OCI-LY7 (cell line): ENCODE data around the gene VPS13C. TPM values are rescaled to one million over a fixed set of nuclear protein-coding genes. Genes with fewer than 3 reads are reported as not detected.

Source experiments
- BruUV-seq: library from RNA; stranded (reverse); fragments of 400-500 nt; replicated peaks from 2 replicates; lab custom pipeline; 2021; lab: Mats Ljungman, UMichigan
- CTCF ChIA-PET: fragments of 300-600 bp; sonication (Branson Sonifier 250); formaldehyde crosslinking; loops from one replicate; lab custom pipeline; 2022; ENCODE audit warnings: antibody characterized with exemption; ENCODE audit not compliant: unreplicated experiment; lab: Charles Lee
- POLR2A ChIA-PET: fragments of 300-600 bp; sonication (Branson Sonifier 250); formaldehyde crosslinking; loops from one replicate; lab custom pipeline; 2022; ENCODE audit warnings: antibody characterized with exemption; lab: Charles Lee
- DNase-seq: peaks from one replicate; pipeline ENCODE4 v3.0.0-alpha.2; 2015; ENCODE audit warnings: low spot score
- H2AFZ ChIP-seq: fragments of 200-600 bp; sonication (generic), shearing (Covaris generic); 2 replicates; pipeline ENCODE4 v1.6.1; 2014; ENCODE audit warnings: mild to moderate bottlenecking, antibody characterized with exemption, low read length, moderate library complexity
- H3K27ac ChIP-seq: fragments of 200-600 bp; sonication (generic); 2 replicates; pipeline ENCODE4 v1.5.1; 2014; ENCODE audit warnings: mixed run types, low read depth, mild to moderate bottlenecking, moderate library complexity, low read length, inconsistent platforms; ENCODE audit not compliant: poor library complexity, severe bottlenecking
- H3K36me3 ChIP-seq: fragments of 200-600 bp; sonication (generic); 2 replicates; pipeline ENCODE4 v1.6.1; 2014; ENCODE audit warnings: mild to moderate bottlenecking, antibody characterized with exemption, low read length, moderate library complexity, mixed read lengths; ENCODE audit not compliant: insufficient read depth
- H3K4me1 ChIP-seq: fragments of 200-600 bp; sonication (generic); 2 replicates; pipeline ENCODE4 v1.5.1; 2014; ENCODE audit warnings: mild to moderate bottlenecking, low read length; ENCODE audit not compliant: insufficient read depth, poor library complexity, severe bottlenecking
- H3K4me2 ChIP-seq: fragments of 200-600 bp; sonication (generic); 2 replicates; pipeline ENCODE4 v1.6.1; 2014; ENCODE audit warnings: mild to moderate bottlenecking, low read length
- H3K4me3 ChIP-seq: fragments of 200-600 bp; sonication (generic); 2 replicates; pipeline ENCODE4 v1.5.1; 2014; ENCODE audit warnings: mild to moderate bottlenecking, low read depth, low read length; ENCODE audit not compliant: poor library complexity, severe bottlenecking
- H3K79me2 ChIP-seq: fragments of 200-600 bp; sonication (generic); 2 replicates; pipeline ENCODE4 v1.6.1; 2016; ENCODE audit warnings: low read depth, mild to moderate bottlenecking, low read length, moderate library complexity, mixed read lengths; ENCODE audit not compliant: insufficient read depth
- H3K9me2 ChIP-seq: fragments of 200-600 bp; sonication (generic); 2 replicates; pipeline ENCODE4 v1.6.1; 2016; ENCODE audit warnings: mild to moderate bottlenecking, low read length, mixed read lengths; ENCODE audit not compliant: insufficient read depth
- H3K9me3 ChIP-seq: fragments of 200-600 bp; sonication (generic); 2 replicates; pipeline ENCODE4 v1.6.1; 2014; ENCODE audit warnings: mild to moderate bottlenecking, mixed run types, low read length, mixed read lengths
- H4K20me1 ChIP-seq: fragments of 200-600 bp; sonication (generic); 2 replicates; pipeline ENCODE4 v1.6.1; 2014; ENCODE audit warnings: mild to moderate bottlenecking, antibody characterized with exemption, low read length, moderate library complexity, mixed read lengths; ENCODE audit not compliant: insufficient read depth
- EZH2phosphoT487 ChIP-seq: fragments of 200-600 bp; sonication (generic); IDR thresholded peaks from 2 replicates; pipeline ENCODE4 v1.6.1; 2018; ENCODE audit warnings: low read depth, borderline replicate concordance, mild to moderate bottlenecking, mixed run types, antibody characterized with exemption, low read length, moderate library complexity, mixed read lengths
- intact Hi-C: fragments of 100-400 bp; cut with micrococcal nuclease; formaldehyde crosslinking; loops from one replicate; pipeline ENCODE4 v1.10.0; 2022; ENCODE audit not compliant: unreplicated experiment
- total RNA-seq, 2 experiments: library from RNA; depleted of rRNA in 1 of 2; stranded (reverse); fragments of >200 nt in 1 of 2; shearing (Covaris generic) in 1 of 2; gene quantifications; 2 replicates each; pipeline ENCODE4 v1.2.3, GENCODE V29; 2014 to 2022
- TF ChIP-seq, protein P1 (sequence below): fragments of 200-600 bp; sonication (generic); conservative IDR thresholded peaks from 2 replicates; pipeline ENCODE4 v1.5.1; 2014; ENCODE audit warnings: mild to moderate bottlenecking, antibody characterized with exemption, low read length, moderate library complexity, mixed read lengths

The VPS13C gene
- total RNA-seq, 2 experiments from 2014 or later: 44.4 to 60.6 TPM

DNA sequence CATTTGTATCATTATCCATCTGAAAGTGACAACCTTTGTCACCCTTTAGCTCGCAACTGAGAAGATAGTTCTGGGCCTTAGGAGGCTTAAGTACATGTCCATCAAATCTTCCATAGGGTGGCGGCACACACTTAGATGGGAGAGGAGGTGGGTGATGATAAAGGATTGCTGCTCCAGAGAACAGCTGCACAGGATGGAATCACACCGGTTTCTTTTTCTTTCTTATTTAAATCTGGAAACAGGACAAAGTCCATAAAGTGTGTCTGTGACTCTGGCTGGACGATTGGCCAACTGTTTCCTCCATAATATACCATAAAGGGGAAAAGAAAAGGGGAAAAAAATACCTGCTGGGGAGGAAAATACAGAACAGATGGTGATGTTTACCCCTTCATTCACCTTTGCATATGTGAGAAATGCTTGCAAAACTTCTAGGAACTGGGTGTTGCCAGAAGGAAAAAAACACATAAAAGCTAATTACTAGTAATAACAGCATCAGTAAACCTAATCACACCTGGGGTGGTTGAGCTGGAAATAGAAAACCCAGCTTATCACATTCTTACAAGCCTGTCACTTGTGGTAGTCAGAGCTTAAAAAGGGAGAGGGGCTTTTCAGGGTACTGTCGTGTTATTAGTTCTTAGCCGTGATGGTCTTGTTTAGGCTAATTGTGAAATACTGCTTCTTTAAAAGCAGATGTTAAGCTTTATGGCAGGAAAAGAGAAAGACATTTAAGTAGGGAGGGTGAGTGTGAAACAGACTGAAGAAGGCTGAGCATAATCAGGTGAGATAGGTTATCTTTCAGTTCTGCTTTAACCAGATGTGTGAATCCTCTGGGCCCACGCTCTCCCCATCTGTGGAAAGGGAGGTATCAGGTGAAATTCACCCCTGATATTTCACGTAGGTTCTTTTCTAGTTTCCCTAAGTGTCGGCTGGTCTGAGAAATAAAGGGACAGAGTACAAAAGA, 23.2 kb upstream of the VPS13C start:
- Histone ChIP-seq H3K4me1 (no peaks in the 10 kb centered on the region), H4K20me1 (no peaks in the 10 kb centered on the region), H3K79me2 (no peaks in the 10 kb centered on the region), H3K36me3 (no peaks in the 10 kb centered on the region), H3K9me3 (no peaks in the 10 kb centered on the region), H3K9me2 (no peaks in the 10 kb centered on the region), H3K27ac (no peak overlapping the region), H3K4me3 (no peak overlapping the region), H3K4me2 (no peak overlapping the region), H2AFZ (no peak overlapping the region)
- intact Hi-C loops: no loop called here
- BruUV-seq: no TSS peak
- no peak for DNase-seq
- POLR2A ChIA-PET: interaction anchor here (0.5 kb wide), 1 partner anchor 315 kb away, joined by 3 read pairs; no protein-coding TSS in a partner anchor
- TF ChIP-seq, protein P1, sequence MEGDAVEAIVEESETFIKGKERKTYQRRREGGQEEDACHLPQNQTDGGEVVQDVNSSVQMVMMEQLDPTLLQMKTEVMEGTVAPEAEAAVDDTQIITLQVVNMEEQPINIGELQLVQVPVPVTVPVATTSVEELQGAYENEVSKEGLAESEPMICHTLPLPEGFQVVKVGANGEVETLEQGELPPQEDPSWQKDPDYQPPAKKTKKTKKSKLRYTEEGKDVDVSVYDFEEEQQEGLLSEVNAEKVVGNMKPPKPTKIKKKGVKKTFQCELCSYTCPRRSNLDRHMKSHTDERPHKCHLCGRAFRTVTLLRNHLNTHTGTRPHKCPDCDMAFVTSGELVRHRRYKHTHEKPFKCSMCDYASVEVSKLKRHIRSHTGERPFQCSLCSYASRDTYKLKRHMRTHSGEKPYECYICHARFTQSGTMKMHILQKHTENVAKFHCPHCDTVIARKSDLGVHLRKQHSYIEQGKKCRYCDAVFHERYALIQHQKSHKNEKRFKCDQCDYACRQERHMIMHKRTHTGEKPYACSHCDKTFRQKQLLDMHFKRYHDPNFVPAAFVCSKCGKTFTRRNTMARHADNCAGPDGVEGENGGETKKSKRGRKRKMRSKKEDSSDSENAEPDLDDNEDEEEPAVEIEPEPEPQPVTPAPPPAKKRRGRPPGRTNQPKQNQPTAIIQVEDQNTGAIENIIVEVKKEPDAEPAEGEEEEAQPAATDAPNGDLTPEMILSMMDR: no peak
- no peak for TF ChIP-seq EZH2phosphoT487
- CTCF ChIA-PET: no interaction called here

GRCh38 chr15:62079594-62079993, 19.3 kb upstream of the VPS13C start:
- Histone ChIP-seq H3K79me2 (no peaks in the 10 kb centered on the region), H3K4me1 (no peaks in the 10 kb centered on the region), H2AFZ (no peak overlapping the region), H3K9me3 (no peaks in the 10 kb centered on the region), H4K20me1 (no peaks in the 10 kb centered on the region), H3K4me3 (no peak overlapping the region), H3K36me3 (no peaks in the 10 kb centered on the region), H3K4me2 (no peak overlapping the region), H3K27ac (no peak overlapping the region), H3K9me2 (no peaks in the 10 kb centered on the region)
- DNase-seq: no peak
- TF ChIP-seq, protein P1: no peak
- no peak for TF ChIP-seq EZH2phosphoT487
- intact Hi-C loops: no loop called here
- ChIA-PET POLR2A (no interaction called here), CTCF (no interaction called here)
- no TSS peak for BruUV-seq

DNA sequence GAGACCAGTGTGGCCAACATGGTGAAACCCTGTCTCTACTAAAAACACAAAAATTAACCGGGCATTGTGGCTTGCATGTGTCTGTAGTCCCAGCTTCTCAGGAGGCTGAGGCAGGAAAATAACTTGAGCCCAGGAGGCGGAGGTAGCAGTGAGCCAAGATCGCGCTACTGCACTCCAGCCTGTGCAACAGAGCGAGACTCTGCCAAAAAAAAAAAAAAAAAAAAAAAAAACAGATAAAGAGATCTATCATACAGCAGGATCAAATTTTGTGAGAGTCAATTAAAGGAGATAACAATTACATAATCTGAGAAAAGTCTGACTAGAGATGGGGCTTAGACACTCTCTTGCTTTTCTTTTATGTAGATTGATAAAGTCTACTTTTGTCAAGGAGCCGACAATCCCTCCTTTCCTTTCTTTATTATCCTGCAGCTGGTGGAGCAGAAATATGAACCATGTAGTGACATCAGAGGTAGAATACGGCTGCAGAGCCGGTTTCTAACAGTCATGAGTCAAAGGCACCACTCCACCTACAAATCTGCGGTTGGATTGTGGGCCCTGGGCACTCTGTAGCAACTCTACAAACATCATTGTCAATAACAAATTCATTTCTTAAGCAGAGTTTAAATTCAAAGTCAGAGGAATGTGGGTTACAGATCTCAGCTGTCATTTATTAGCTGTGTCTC, 15.5 kb upstream of the VPS13C start:
- Histone ChIP-seq H3K9me3 (no peaks in the 10 kb centered on the region), H4K20me1 (no peaks in the 10 kb centered on the region), H2AFZ (no peak overlapping the region), H3K36me3 (no peaks in the 10 kb centered on the region), H3K9me2 (no peaks in the 10 kb centered on the region), H3K79me2 (no peaks in the 10 kb centered on the region), H3K27ac (no peak overlapping the region), H3K4me3 (no peak overlapping the region), H3K4me1 (no peaks in the 10 kb centered on the region), H3K4me2 (no peak overlapping the region)
- ChIA-PET CTCF (no interaction called here), POLR2A (no interaction called here)
- BruUV-seq: no TSS peak
- TF ChIP-seq, protein P1: no peak
- no peak for TF ChIP-seq EZH2phosphoT487
- no peak for DNase-seq
- intact Hi-C loops: no loop called here
